K562 (cell line): ENCODE results near the gene SLC35G6.

Source experiments
- CEBPB ChIP-seq: fragments of 450-650 bp; IDR thresholded peaks from 2 replicates; pipeline ENCODE4 v1.6.1; 2016; ENCODE audit warnings: missing genetic modification characterization, missing compliant biosample characterization
- EP300 ChIP-seq: IDR thresholded peaks from 2 replicates; pipeline ENCODE4 v1.6.1; 2012; ENCODE audit warnings: low read length, improper control_type of control experiment
- TF ChIP-seq, protein P1 (sequence below): sonication (generic); formaldehyde crosslinking; IDR thresholded peaks from 2 replicates; pipeline ENCODE4 v1.8.1; 2023; ENCODE audit warnings: mild to moderate bottlenecking, missing genetic modification reagents
- TF ChIP-seq, protein P2 (sequence below): sonication (generic); formaldehyde crosslinking; IDR thresholded peaks from 2 replicates; pipeline ENCODE4 v1.8.0; 2022; ENCODE audit warnings: mild to moderate bottlenecking, missing genetic modification reagents, borderline replicate concordance

DNA sequence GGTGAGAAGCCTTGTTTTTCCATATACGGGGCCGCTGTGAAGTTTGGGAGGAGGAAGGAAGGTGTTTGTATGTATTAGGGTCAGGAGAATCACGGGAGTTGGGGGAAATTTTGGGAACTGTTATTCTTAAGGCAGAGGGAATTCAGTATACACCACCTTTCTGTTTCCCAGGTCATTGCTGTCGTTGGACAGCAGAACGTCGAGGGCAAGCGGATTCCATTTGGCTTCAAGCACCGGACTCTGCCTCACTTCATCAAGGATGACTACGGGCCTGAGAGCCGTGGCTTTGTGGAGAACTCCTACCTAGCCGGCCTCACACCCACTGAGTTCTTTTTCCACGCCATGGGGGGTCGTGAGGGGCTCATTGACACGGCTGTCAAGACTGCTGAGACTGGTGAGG, 20.5 kb downstream of the SLC35G6 start:
- TF ChIP-seq, protein P1, sequence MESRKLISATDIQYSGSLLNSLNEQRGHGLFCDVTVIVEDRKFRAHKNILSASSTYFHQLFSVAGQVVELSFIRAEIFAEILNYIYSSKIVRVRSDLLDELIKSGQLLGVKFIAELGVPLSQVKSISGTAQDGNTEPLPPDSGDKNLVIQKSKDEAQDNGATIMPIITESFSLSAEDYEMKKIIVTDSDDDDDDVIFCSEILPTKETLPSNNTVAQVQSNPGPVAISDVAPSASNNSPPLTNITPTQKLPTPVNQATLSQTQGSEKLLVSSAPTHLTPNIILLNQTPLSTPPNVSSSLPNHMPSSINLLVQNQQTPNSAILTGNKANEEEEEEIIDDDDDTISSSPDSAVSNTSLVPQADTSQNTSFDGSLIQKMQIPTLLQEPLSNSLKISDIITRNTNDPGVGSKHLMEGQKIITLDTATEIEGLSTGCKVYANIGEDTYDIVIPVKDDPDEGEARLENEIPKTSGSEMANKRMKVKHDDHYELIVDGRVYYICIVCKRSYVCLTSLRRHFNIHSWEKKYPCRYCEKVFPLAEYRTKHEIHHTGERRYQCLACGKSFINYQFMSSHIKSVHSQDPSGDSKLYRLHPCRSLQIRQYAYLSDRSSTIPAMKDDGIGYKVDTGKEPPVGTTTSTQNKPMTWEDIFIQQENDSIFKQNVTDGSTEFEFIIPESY (CRISPR knock-in tag) = no peak
- TF ChIP-seq CEBPB (no peak), EP300 (no peak)
- TF ChIP-seq, protein P2, sequence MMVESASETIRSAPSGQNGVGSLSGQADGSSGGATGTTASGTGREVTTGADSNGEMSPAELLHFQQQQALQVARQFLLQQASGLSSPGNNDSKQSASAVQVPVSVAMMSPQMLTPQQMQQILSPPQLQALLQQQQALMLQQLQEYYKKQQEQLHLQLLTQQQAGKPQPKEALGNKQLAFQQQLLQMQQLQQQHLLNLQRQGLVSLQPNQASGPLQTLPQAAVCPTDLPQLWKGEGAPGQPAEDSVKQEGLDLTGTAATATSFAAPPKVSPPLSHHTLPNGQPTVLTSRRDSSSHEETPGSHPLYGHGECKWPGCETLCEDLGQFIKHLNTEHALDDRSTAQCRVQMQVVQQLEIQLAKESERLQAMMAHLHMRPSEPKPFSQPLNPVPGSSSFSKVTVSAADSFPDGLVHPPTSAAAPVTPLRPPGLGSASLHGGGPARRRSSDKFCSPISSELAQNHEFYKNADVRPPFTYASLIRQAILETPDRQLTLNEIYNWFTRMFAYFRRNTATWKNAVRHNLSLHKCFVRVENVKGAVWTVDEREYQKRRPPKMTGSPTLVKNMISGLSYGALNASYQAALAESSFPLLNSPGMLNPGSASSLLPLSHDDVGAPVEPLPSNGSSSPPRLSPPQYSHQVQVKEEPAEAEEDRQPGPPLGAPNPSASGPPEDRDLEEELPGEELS (CRISPR knock-in tag) = no peak
